Activated naive CD8-positive, alpha-beta T cell (primary cell): ENCODE measurements around the gene DPCD.

Experiments used
- H3K27ac Mint-ChIP-seq: one replicate; pipeline ENCODE4 v1.8.0; 2021; ENCODE audit warnings: mixed read lengths
- H3K27me3 Mint-ChIP-seq: one replicate; pipeline ENCODE4 v1.8.0; 2021; ENCODE audit warnings: mixed read lengths
- H3K36me3 Mint-ChIP-seq: one replicate; pipeline ENCODE4 v1.8.0; 2021; ENCODE audit warnings: mixed read lengths
- H3K4me1 Mint-ChIP-seq: one replicate; pipeline ENCODE4 v1.8.0; 2021; ENCODE audit warnings: low read depth, mixed read lengths
- H3K4me3 Mint-ChIP-seq: one replicate; pipeline ENCODE4 v1.8.0; 2021; ENCODE audit warnings: mild to moderate bottlenecking, mixed read lengths
- H3K9me3 Mint-ChIP-seq: one replicate; pipeline ENCODE4 v1.8.0; 2021; ENCODE audit warnings: low read depth, mixed read lengths

DPCD gene

DNA sequence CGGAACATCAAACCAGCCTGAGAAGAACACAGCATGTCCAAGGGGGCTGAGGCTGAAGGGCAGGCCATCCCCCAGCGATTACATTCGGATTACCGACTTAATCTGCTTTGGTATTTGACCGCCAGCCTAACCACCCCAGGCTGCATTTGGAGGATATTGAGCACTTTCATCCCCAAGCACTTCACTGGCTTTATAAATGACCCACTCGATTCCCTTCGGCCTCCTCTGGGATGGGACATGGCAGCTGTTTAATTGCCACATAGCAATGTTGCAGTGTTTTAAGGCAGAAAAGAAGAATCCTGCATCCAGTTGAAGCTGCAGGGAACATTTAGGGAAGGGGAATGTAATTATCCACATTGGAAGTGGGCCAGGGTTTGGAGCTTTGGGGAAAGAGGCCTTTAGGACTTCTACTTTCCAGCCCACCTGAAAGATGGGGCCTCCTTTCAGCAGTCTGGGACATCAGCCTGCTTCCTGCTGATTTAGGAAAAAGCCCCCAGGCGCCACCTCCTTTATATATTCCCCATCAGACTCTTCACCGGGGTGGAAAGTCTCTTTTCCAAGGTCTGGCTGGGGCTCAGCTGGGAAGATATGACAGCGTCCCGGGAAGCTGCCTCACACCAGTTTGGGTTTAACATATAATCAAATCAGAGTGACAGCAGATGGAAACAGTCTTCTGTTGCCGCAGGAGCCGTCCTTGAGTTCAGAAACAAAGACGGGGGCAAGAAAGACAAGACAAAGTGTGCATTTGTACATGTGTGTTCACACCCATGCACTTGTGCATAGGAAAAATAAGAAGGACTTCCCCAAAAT lies 9.2 kb downstream of the DPCD start:
- Mint-ChIP-seq H3K27me3 (no peaks in the 10 kb centered on the region), H3K9me3 (no peaks in the 10 kb centered on the region), H3K4me3 (no peak overlapping the region), H3K36me3 (no peaks in the 10 kb centered on the region), H3K4me1 (no peaks in the 10 kb centered on the region), H3K27ac (no peak overlapping the region)

DNA sequence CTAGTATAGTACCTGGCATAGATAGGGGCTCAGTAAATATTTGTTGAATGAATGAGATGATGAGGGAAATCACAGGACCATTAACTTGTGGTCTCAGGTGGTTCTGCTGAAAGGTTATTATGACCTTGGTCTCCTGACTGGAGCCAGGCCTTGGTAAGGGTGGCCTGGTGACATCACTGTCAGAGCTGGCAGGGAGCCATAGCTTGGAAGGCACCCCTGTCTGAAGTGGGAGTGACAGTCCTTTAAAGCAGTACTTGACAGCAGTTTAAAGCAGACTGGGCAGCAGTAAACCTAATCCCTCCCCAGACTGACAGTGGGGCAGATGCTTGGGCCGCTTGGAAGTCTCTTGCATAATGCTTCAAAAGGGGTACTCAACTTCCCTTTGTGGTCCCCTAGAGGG lies 13.4 kb downstream of the DPCD start:
- Mint-ChIP-seq H3K27me3 (no peaks in the 10 kb centered on the region), H3K4me3 (no peak overlapping the region), H3K4me1 (no peaks in the 10 kb centered on the region), H3K9me3 (no peaks in the 10 kb centered on the region), H3K27ac (no peak overlapping the region), H3K36me3 (no peaks in the 10 kb centered on the region)

DNA sequence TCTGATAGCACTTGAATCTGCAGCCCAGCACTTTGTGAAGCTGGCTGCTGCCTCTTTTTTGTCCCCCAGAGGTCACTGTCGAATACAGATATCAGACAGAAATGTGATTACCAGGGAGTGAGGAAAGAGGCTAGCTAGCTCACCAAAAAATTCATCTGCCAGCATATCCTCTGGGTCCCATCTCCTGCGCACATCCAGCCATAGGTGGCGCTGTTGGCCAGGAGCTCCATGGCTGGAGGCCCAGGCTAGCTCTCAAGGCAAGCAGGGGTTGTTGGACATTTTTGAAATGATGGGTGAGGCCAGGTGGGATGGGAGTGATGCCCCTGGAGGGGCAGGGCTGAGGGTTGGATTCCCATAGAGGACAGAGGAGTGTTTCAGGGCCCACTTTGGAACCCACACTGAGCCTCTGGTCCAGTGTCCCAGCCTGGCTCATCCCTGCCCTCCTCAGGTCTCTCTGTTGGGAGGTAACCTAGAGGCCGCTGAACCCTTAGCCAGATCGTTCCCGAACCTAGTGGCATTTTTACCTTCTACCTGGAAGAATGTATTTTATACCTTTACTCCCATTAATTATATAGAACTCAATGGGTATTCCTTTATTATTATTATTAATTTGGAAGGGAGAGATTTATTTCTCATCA lies 14.8 kb downstream of the DPCD start:
- H3K36me3 Mint-ChIP-seq = no peaks in the 10 kb centered on the region
- H3K27me3 Mint-ChIP-seq = no peaks in the 10 kb centered on the region
- peak overlapping the region; percentile 11 for H3K27ac Mint-ChIP-seq
- no peaks in the 10 kb centered on the region for H3K4me1 Mint-ChIP-seq
- no peak overlapping the region for H3K4me3 Mint-ChIP-seq
- no peaks in the 10 kb centered on the region for H3K9me3 Mint-ChIP-seq

DNA sequence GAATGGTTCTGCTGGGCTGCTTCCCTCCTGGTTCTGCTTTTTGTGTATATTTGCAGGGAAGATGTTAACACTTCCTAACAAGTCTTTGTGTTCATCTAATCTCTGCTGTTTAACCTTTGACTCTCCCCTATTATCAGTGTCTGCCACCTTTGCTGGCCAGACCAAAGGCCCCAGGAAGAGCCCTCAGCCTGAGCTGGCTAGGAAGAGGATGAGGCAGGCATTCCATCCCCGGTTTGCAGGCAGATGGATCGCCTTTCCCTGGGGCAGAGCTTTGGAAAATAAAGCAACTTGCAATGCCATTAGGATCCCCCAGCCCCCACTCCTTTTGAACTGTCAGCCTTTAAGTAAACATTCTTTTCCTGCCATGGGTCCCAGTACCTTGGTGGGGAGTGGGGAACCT lies 19.0 kb downstream of the DPCD start:
- Mint-ChIP-seq H3K27ac (peak overlapping the region; percentile 41), H3K4me1 (peaks cover 3% of the 10 kb centered on the region), H3K36me3 (no peaks in the 10 kb centered on the region), H3K4me3 (no peak overlapping the region), H3K9me3 (no peaks in the 10 kb centered on the region), H3K27me3 (no peaks in the 10 kb centered on the region)

DNA sequence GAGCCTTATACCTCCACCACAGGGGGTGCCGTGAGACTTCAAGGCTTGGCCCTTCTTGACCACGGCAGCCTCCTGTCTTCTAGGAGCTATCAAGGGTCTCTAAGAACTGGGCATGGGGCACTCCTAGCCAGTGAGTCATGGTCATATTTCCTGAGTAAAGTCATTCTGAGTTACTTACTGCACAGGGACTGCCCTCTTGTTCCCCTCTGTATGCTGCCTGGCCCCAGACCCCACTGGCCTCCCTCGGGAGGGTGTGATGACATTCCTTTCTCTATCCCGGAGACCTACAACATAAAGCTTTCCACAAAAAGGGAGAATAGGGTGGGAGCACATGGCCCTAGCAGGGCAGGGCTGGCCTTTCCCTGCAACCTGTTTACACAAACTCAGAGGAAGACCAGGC lies 21.4 kb downstream of the DPCD start:
- peak overlapping the region; percentile 54 for H3K27ac Mint-ChIP-seq
- H3K4me1 Mint-ChIP-seq = peaks cover 3% of the 10 kb centered on the region
- H3K4me3 Mint-ChIP-seq = no peak overlapping the region
- H3K9me3 Mint-ChIP-seq = no peaks in the 10 kb centered on the region
- no peaks in the 10 kb centered on the region for H3K27me3 Mint-ChIP-seq
- H3K36me3 Mint-ChIP-seq = no peaks in the 10 kb centered on the region

DNA sequence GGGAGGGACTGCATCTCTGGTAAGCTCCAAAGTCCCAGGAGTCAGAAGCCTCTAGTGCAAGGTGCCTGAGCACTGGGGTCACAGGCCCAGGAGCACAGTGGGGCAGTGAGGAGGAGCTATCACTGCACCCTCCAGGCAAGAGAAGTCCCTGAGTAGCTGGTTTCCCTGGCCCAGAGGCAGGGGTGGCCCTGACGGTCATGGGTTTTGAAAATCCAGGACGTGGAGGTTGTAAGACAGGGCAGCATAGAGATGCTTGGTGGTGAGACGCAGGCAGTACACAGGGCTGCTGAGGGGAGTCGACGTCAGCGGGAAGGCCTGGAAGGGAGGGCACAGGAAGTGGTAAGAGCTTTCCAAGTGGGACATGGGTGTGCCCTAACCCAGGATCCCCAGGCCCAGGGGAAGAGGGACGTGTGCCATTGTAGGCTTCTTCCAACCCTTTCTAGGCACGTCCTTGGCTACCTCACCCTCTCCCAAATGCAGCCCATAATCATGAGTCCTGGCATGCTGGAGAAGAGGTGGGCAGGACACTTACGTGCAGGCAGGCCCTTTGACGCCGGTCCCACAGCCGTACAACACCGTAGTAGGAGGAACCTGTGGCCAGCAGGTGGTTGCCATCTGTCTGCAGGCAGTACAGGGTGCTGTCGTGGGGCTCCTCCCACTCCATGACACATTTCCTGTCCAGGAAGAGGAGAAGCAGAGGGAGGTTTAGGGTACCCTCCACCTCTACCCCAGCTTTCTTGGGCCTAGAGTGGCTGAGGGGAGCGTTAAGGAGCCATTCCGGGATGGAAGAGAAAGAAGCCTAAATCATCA lies 23.2 kb downstream of the DPCD start:
- Mint-ChIP-seq H3K27me3 (no peaks in the 10 kb centered on the region), H3K36me3 (no peaks in the 10 kb centered on the region), H3K27ac (peak overlapping the region; percentile 58), H3K9me3 (no peaks in the 10 kb centered on the region), H3K4me3 (no peak overlapping the region), H3K4me1 (peaks cover 3% of the 10 kb centered on the region)

DNA sequence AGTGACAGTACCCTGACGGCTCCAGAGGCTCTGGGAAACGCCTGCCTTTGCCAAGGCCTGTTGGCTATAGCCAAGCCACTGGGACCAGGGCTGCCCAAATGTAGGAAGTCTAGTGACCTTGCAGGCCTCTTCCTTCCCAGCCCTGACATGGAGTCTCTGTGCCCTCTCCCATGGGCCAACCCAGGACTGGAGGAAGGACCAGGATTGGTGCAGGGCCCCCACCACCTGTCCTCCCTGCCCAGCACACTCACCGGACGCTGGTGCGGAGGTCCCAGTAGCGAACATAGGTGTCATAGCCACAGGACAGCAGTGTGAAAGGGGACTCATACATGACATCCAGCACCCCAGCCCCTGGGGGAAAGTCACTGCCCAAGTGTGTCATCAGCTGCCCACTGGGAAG lies 24.0 kb downstream of the DPCD start:
- peaks cover 3% of the 10 kb centered on the region for H3K4me1 Mint-ChIP-seq

DNA sequence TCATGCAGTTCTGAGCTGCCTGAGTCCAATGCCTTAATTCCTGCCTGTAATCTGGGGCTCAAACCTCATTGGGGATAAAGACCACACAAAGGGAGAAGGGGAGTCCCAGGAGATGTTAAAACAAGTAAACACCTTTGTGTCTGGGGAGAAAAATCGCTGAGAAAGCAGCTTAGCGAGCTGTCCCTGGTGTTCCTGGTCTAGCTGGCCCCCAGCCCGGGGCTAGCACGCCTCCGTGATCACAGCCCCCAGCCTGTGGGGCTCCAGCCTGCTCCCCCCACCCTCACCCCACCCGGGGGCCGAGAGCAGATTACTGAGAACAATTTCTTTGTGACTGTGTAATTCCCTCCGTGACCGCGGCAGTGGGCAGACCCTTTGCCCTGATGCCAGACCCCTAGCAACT lies 24.8 kb downstream of the DPCD start:
- no peaks in the 10 kb centered on the region for H3K36me3 Mint-ChIP-seq

More for the DNA sequence above, 24.0 kb downstream of the DPCD start:
- H3K4me3 Mint-ChIP-seq = no peak overlapping the region
- H3K27me3 Mint-ChIP-seq = no peaks in the 10 kb centered on the region
- no peaks in the 10 kb centered on the region for H3K9me3 Mint-ChIP-seq
- no peaks in the 10 kb centered on the region for H3K36me3 Mint-ChIP-seq
- no peak overlapping the region for H3K27ac Mint-ChIP-seq

DNA sequence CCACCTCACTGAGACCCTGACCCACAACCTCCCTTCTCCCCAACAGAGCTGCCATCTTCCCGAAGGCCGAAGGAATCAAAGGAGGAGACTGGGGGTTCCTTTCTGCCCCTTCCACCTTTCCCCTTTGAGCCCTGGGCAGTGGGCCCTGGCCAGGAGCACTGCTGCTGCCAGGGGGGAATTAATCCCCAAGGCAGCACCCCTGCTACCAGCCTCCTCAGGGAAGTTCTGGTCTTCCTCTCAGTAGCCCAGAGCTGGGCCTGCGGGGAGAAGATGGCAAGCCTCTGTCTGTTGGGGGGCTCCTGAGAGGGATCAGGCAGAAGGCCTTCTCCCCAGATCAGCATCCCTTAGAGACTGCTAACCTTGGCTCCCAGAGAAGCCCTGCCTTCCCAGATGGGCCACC lies 25.5 kb downstream of the DPCD start:
- H3K27me3 Mint-ChIP-seq = no peaks in the 10 kb centered on the region
- H3K4me1 Mint-ChIP-seq = peaks cover 3% of the 10 kb centered on the region
- no peaks in the 10 kb centered on the region for H3K36me3 Mint-ChIP-seq
- no peak overlapping the region for H3K4me3 Mint-ChIP-seq
- H3K27ac Mint-ChIP-seq = peak overlapping the region; percentile 22
- H3K9me3 Mint-ChIP-seq = no peaks in the 10 kb centered on the region

More for the DNA sequence above, 24.8 kb downstream of the DPCD start:
- no peak overlapping the region for H3K4me3 Mint-ChIP-seq
- H3K27ac Mint-ChIP-seq = no peak overlapping the region
- H3K27me3 Mint-ChIP-seq = no peaks in the 10 kb centered on the region
- H3K4me1 Mint-ChIP-seq = peaks cover 3% of the 10 kb centered on the region
- no peaks in the 10 kb centered on the region for H3K9me3 Mint-ChIP-seq

DNA sequence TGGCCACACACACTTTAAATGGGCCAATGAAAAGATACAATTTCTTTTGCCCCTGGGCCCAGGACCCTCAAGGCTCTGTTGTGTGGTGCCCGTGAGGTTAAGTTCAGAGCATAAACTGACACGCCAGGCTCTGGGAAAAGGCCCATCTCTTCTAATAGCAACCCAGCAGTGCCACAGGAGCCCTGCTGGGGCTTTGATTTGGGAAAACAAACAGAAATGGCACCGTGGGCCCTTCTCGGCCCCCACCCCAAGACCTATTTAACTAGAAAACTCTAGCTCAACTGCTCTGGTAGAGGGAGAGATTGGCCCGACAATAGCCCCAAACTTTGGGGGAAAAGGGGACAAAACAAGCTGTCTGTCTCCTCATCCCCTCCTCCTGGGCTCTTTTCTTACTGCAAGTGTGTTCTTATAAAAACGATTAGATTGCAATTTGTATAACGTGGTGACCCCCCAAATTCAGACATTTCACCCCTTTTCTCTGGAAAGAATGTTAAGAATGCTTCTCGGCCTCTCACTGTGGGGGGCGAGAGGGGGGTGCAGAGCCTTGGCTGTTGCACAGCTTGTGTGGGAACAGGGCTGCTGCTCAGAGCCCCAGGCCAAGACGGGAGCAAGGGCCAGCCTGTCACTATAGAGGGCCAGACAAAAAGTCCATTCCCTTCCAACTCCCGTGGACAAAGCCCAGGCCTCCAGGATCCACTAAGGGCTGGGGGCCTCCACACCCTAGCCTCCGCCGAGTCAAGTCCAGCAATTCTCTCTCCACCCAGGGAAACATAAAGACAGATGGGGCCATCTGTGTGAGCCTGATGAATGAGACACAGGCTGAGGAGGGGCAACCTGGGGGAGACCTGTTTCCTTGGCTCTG lies 26.8 kb downstream of the DPCD start:
- H3K4me3 Mint-ChIP-seq = no peak overlapping the region
- peaks cover 3% of the 10 kb centered on the region for H3K4me1 Mint-ChIP-seq
- H3K27me3 Mint-ChIP-seq = no peaks in the 10 kb centered on the region
- no peaks in the 10 kb centered on the region for H3K9me3 Mint-ChIP-seq
- H3K27ac Mint-ChIP-seq = no peak overlapping the region
- no peaks in the 10 kb centered on the region for H3K36me3 Mint-ChIP-seq

DNA sequence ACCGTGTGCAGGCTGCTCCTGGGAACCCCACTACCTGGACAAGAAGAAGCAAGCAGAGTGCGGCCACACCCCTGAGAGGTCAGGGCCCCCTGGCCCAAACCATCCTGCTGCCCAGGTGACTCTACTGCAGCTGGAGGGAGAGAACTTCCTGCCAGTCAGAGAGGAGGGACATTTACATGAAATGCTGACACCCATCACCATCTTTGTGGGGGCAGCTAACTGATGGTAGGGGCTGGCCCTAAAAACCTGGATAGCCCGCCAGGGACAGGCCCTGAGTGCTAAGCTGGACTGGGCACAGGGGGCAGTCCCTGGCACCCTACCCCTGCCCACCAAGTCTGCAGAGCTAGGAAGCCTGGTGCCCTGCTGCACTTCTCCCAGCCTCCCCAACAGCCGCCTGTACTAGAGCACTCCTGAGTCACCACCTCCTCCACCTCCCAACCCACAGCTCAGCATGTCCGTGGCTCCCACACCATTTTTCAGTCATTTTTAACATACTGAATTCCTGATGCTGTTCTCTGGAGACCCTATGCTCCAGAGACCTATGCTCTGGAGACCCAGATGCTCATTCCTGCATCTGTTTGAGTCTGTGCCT lies 27.5 kb downstream of the DPCD start:
- Mint-ChIP-seq H3K4me3 (no peak overlapping the region), H3K4me1 (peaks cover 3% of the 10 kb centered on the region), H3K27me3 (no peaks in the 10 kb centered on the region), H3K9me3 (no peaks in the 10 kb centered on the region), H3K27ac (no peak overlapping the region), H3K36me3 (no peaks in the 10 kb centered on the region)

DNA sequence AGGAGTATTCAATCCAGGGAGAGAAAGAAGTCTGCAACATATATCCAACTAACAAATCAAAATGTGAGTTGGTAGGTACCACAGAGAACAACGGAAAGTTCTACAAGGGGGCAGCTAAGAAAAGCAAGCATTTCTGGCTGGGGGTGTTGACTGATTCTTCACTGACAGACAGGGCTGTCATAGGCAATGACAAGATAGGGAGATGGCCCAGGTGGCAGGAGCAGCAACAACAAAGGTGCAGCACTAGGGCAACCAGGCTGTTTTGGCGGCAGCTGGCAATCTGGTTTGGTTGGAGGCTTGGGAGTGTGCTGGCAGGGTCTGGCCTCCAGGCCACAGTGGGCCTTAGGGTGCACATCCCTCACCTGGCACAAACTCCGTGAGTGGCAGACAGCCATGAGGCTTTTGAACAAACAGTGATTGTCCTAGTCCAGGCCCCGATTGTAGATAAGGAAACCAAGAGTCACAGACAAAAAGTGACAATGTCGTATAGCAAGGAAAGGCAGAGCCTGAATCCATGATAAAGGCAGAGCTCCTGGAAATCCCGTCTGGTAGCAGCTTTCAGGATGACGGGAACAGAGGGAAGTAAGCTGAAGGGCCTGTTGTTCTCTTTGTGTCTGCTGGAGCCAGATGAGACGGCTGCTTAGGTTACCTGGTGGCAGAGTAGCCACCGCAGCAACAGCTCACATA lies 28.4 kb downstream of the DPCD start:
- Mint-ChIP-seq H3K36me3 (no peaks in the 10 kb centered on the region), H3K27ac (peak overlapping the region; percentile 41), H3K4me3 (no peak overlapping the region), H3K9me3 (no peaks in the 10 kb centered on the region), H3K4me1 (peaks cover 3% of the 10 kb centered on the region), H3K27me3 (no peaks in the 10 kb centered on the region)

DNA sequence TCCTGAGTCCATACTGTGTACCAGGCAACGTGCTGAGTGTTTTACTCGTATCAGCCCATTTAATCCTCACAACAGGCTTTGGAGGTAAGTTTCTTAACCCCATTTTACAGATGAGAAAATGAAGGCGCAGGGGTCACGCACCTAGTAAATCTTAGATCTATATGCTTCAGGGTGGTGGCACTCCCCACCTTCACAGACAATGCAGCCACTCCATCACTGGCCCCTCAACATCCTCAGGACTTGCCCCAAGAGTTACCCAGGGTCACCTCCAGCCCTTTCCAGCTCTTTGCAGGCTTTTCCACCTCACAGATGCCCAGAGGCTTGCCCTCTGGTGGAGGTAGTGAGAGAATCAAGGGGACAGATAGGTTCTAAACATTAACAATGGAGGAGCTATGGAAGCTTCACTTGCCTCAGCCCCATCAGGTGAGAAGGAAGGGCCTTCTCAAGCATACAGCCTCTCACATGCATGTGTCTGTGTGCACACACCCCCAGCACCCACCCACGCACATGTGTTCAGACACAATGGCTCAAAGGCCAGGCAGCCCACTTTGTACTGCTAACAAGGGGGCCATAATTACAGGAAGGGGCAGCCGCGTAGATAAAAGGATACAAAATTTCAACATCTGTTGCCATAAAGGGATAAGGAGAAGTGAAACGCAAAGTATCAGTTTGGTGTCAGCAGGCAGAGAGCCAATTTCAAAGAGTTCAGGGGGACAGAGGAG lies 29.1 kb downstream of the DPCD start:
- Mint-ChIP-seq H3K4me1 (no peaks in the 10 kb centered on the region), H3K27me3 (no peaks in the 10 kb centered on the region), H3K27ac (peak overlapping the region; percentile 81), H3K36me3 (no peaks in the 10 kb centered on the region), H3K9me3 (no peaks in the 10 kb centered on the region), H3K4me3 (no peak overlapping the region)
